Caki2 (cell line): Measurements from ENCODE around the gene SEMG2. TPM values are rescaled to one million over a fixed set of nuclear protein-coding genes. Genes with fewer than 3 reads are reported as not detected.

Source experiments
- DNase-seq: peaks from one replicate; pipeline ENCODE4 v3.0.0-alpha.2; 2015; ENCODE audit warnings: low read depth
- in situ Hi-C: cut with HindIII; loops from 2 replicates; pipeline ENCODE4 v1.10.0; 2016; ENCODE audit warnings: low sequenced_read_pairs, low pct_unique_long_range_greater_than_20kb, mixed read lengths
- total RNA-seq: library from RNA; depleted of rRNA; stranded (reverse); fragments of >200 nt; shearing (Covaris generic); gene quantifications from 2 replicates; pipeline ENCODE4 v1.2.3, GENCODE V29; 2014; ENCODE audit warnings: low replicate concordance; rRNA removed

The SEMG2 gene
- total RNA-seq = not detected in 2 replicates

DNA sequence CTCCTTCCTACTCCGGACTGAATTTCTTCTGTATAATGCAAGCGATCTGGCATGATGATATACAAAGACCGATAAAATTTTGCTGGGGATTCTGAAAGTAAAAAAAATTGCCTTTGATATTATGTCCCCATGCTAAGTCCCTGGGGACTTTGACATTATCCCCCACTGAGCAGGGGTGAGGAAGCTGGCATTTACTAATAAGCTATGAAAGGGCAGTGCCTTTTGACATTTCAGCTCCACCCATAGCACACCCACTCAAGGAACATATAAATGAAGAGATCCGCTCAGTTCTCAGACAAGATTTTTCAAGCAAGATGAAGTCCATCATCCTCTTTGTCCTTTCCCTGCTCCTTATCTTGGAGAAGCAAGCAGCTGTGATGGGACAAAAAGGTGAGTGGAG lies at the start of gene SEMG2:
Gene SEMG2 (plus strand): TSS at position 298 of the 400 bp plus-strand sequence. CDS start 17 bp downstream, at position 315.
- in situ Hi-C loops = no loop called here
- DNase-seq = no peak

- in situ Hi-C loops = no loop called here
- DNase-seq = no peak
Measured at GRCh38 chr20:45173522-45173921, 47.7 kb upstream of the SEMG2 start.

GRCh38 chr20:45174434-45175364 lies 46.5 kb upstream of the SEMG2 start, which contains the start of gene PI3:
Gene PI3, plus strand, starts transcription at chr20:45174902. Its CDS starts 21 bp downstream, at chr20:45174923.
- in situ Hi-C loops = no loop called here
- peak; percentile 52 for DNase-seq

DNA sequence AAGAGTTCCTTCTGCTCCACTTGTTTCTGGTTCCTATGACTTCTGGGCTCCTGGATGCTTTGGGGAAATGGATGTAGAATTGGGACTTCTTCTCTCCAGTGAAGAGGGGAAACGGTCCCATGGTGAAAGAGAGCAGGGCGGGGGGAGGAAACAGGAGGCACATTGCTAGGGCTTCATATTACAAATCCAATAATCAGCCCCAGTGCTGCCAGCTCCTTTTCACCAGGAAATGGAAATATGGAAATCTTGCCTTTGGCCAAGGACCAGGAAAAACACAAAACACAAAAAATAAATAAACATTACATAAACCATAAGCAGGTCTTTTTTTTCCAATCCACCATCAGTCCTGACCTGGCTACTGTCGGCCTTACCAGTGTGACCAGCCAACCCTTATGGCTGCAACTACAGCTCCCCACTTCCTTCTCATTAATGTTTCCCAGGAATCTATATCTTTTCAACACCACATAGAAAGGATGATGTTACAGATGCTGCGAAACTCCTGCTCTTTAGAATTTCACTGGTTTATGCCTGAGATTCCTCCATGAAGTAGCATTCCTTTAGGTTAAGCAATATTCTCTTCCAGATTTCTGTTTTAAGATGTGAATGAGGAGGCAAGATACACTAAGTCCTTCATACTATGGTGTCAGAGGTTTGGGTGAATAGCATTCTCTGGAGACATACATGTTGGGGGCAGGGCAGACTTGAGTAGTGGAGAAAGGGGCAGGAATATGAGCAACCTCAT lies 44.5 kb upstream of the SEMG2 start:
- in situ Hi-C loops = no loop called here
- peak; percentile 4 for DNase-seq

DNA sequence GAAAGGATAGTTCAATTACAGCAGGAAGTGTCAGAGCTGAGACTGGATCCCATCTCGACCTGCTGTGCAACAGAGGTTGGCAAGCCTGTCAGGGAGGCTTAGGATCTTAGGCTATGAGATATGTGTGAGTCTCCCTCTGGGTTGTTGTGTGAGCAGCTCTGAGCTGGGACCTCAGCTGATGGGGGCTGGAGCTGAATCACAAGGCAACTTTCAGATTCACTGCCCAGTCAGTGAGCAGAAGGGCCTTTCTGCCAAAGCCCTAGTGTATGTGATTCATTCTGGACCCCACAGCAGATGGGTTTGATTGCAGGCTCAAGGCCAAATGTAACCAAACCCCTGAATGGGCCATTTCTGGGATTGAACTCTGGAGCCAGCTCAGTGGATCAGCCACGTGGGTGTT lies 42.0 kb upstream of the SEMG2 start:
- in situ Hi-C loops = no loop called here
- DNase-seq = no peak

GRCh38 chr20:45181639-45182038 lies 39.5 kb upstream of the SEMG2 start:
- in situ Hi-C loops = no loop called here
- DNase-seq = no peak

- in situ Hi-C loops = no loop called here
Measured at GRCh38 chr20:45183084-45183483, 38.1 kb upstream of the SEMG2 start.

DNA sequence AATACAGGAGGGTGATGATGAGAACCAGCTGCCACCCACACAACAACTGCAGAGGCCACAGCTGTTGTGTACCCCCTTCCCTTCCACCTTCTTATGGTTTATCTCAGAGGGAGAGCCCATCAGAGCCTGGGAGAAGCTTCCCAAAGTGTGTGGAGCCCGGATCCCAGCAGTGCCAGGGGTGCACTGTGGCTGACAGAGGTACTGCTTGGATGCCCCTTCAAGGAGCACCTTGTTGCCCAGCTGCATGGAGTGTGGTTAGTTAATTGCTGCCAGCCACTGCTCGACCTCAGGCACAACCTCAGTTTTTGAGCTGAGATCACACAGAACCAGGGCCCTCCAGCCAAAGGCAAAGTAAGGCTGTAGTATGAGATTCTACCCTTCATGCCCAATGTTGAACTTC lies 33.5 kb upstream of the SEMG2 start:
- in situ Hi-C loops = no loop called here
- no peak for DNase-seq

More at GRCh38 chr20:45183084-45183483, 38.1 kb upstream of the SEMG2 start:
- DNase-seq = no peak

DNA sequence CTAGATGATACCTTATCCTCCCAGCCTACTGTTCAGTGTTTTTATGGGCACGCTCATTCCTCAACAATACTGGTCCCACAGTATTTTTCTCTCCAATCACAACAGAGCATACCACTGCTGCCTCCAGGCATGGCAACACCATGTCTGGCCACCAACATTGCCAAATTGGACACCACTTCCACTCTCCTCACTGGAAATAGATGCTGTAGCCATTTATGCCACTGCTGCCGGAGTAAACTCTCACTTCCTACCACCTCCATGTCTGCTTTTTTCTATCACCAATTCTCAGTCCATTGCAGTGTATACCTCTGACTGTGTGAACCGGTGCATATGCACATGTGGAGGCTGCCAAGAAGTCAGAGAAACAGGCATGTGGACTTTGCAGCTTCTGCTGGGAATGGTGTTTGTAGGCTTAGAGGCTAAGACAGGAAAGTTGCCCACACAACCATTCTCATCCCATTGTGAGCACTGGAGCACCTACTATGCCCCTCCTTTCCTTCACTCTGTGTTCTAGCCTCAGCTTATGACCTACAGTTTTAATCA lies 32.0 kb upstream of the SEMG2 start:
- DNase-seq = no peak
- in situ Hi-C loops = no loop called here

DNA sequence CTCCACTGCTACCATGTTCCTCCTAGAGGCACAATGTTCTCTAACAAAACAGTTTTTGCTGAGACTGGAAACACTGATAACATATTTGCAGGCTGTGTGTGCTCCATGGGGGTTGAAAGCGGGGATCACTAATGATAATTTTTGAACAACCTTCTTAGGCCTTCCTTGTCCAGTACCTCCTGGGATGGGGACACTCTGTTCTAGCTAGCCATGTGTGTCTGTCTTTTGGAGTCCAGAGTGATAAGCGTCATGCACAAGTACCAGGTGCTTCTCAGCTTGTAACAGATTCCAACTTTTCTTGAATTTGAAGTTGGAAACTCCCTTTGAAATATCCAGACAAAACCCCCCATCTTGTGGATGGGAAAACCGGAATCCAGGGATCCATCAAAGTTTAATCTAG lies 31.3 kb upstream of the SEMG2 start:
- in situ Hi-C loops = no loop called here
- DNase-seq = no peak

- no peak for DNase-seq
- in situ Hi-C loops = no loop called here
Measured at GRCh38 chr20:45191926-45192325, 29.2 kb upstream of the SEMG2 start.

DNA sequence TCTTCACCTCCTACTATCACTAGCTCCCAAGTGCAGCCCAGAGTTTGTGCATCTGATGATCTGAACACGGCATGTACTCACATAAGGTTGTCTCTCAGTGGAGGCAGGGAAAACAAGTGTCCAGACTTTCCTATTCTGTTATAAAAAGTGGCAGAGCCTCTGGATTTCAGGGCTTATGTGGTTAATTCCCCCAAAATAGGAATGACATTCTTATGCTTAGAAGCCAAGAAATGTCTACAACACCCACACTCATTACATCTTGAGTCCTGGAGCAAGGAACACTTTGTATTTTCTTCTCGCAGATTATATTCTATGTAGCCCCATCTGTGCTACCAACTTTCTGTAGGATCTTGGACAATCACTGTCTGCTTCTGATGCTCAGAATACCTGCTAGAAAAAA lies 27.8 kb upstream of the SEMG2 start:
- in situ Hi-C loops = no loop called here
- DNase-seq = no peak

DNA sequence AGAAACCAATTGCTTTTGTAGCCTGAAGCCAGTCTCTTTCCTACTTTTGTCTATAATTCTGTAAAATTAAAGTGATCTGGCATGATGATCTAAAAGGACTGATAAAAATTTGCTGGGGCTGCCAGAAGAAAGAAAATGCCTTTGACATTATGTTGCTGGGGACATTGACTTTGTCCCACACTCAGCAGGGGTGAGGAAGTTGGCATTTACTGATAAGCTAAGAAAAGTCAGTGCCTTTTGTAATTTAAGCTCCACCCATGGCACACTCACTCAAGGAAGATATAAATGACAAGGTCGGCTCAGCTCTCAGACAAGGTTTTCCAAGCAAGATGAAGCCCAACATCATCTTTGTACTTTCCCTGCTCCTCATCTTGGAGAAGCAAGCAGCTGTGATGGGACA lies 14.4 kb upstream of the SEMG2 start, which contains the start of gene SEMG1:
Gene SEMG1 (plus strand): TSS at position 309 of the 400 bp plus-strand sequence. CDS start 21 bp downstream, at position 330.
- in situ Hi-C loops = no loop called here
- no peak for DNase-seq

GRCh38 chr20:45209924-45210323 lies 11.2 kb upstream of the SEMG2 start:
- in situ Hi-C loops = no loop called here
- DNase-seq = no peak

- in situ Hi-C loops = no loop called here
- no peak for DNase-seq
Measured at GRCh38 chr20:45211569-45212474, 9.4 kb upstream of the SEMG2 start.

GRCh38 chr20:45212836-45213235 lies 8.3 kb upstream of the SEMG2 start:
- in situ Hi-C loops = no loop called here
- DNase-seq = no peak

DNA sequence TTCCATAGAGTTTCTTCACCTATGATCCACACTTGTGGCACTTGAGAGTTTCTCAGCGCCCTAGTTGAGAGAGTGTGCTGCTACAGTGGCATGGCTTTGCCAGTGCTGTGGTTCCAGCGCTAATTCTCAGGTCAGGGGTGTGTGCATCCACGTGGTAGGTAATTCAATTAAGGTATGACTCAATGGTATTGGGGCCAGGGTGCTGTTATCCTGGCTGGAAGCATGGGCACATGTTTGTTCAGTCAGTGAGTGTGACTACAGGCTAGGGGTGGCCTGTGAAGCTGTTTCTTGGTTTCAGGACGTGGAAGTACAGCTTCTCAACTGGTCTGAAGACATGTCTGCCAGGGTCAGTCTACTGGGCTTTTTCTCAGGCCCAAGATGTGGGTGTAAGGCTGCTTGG lies 3.0 kb upstream of the SEMG2 start:
- no peak for DNase-seq
- in situ Hi-C loops = no loop called here

DNA sequence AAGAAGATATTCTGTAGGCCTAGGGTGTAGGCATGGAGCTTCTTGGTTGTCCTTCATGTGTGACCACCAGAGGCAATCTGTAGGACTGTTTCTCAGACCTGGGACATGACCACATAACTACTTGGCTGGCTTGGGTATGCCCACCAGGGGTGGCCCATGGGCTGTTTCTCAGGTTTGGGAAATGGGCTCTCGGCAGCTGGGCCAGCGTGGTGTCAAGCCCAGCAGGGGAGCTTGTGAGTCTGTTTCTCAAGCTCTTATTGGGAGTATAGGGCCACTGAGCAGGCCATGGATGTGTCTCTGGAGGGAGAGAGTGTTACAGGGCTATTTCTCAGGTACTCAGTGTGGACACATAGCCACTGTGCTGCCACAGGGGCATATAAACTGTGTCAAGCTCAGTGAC lies 2.5 kb upstream of the SEMG2 start:
- in situ Hi-C loops = no loop called here
- DNase-seq = no peak
